Measurements from ENCODE around the gene MSI2. TPM values are rescaled to one million over a fixed set of nuclear protein-coding genes. Genes with fewer than 3 reads are reported as not detected.
A peak's percentile ranks its signal among the peaks of the same experiment; 100 is the strongest.

MSI2 gene
- total RNA-seq, 2 experiments from 2014 or later: 87.6 to 96.0 TPM

- H3K27ac Mint-ChIP-seq: no peak overlapping the region
- no peaks in the 10 kb centered on the region for H3K9me3 Mint-ChIP-seq
- H3K36me3 Mint-ChIP-seq (ENCODE audit: low read depth): peaks cover 58% of the 10 kb centered on the region
- no peak overlapping the region for H3K4me3 Mint-ChIP-seq
- ChIA-PET CTCF (interaction anchor here (0.6 to 1.5 kb wide), 7 partner anchors 8 to 540 kb away, joined by 3 to 9 read pairs (median 3); no protein-coding TSS in a partner anchor), POLR2A (no interaction called here)
- H3K27me3 Mint-ChIP-seq: no peaks in the 10 kb centered on the region
- no peak for DNase-seq
- H3K4me1 Mint-ChIP-seq: peaks cover 69% of the 10 kb centered on the region
These were observed 21.7 kb downstream of the MSI2 start for GRCh38 chr17:57277923-57278604.

GRCh38 chr17:57278740-57279387 lies 22.5 kb downstream of the MSI2 start:
- no peaks in the 10 kb centered on the region for H3K9me3 Mint-ChIP-seq
- POLR2A ChIA-PET: interaction anchor here (0.6 kb wide), 1 partner anchor 22 kb away, joined by 7 read pairs; no protein-coding TSS in a partner anchor
- H3K36me3 Mint-ChIP-seq (ENCODE audit: low read depth): peaks cover 61% of the 10 kb centered on the region
- CTCF ChIA-PET: interaction anchor here (0.6 to 1.5 kb wide), 9 partner anchors 9 to 539 kb away, joined by 3 to 9 read pairs (median 3); no protein-coding TSS in a partner anchor
- no peak for DNase-seq
- H3K27ac Mint-ChIP-seq: peak overlapping the region; percentile 7
- H3K4me1 Mint-ChIP-seq: peaks cover 77% of the 10 kb centered on the region
- no peaks in the 10 kb centered on the region for H3K27me3 Mint-ChIP-seq
- no peak overlapping the region for H3K4me3 Mint-ChIP-seq

GRCh38 chr17:57279432-57279831 lies 23.1 kb downstream of the MSI2 start:
- ChIA-PET CTCF (interaction anchor here (0.6 to 1.5 kb wide), 6 partner anchors 9 to 393 kb away, joined by 3 to 4 read pairs (median 3); no protein-coding TSS in a partner anchor), POLR2A (interaction anchor here (0.6 kb wide), 1 partner anchor 22 kb away, joined by 7 read pairs; no protein-coding TSS in a partner anchor)

GRCh38 chr17:57281887-57282286 lies 25.6 kb downstream of the MSI2 start:
- POLR2A ChIA-PET: no interaction called here
- CTCF ChIA-PET: interaction anchor here (0.7 to 1.4 kb wide), 2 partner anchors 18 to 390 kb away, joined by 3 read pairs; no protein-coding TSS in a partner anchor
- peak; percentile 64 for DNase-seq
- Mint-ChIP-seq H3K27ac (peak overlapping the region; percentile 52), H3K27me3 (no peaks in the 10 kb centered on the region), H3K4me3 (peak overlapping the region; percentile 18), H3K9me3 (no peaks in the 10 kb centered on the region), H3K36me3 (ENCODE audit: low read depth) (peaks cover 42% of the 10 kb centered on the region), H3K4me1 (peaks cover 85% of the 10 kb centered on the region)

More at GRCh38 chr17:57279432-57279831, 23.1 kb downstream of the MSI2 start:
- Mint-ChIP-seq H3K27ac (no peak overlapping the region), H3K27me3 (no peaks in the 10 kb centered on the region), H3K36me3 (ENCODE audit: low read depth) (peaks cover 60% of the 10 kb centered on the region), H3K4me3 (no peak overlapping the region), H3K4me1 (peaks cover 81% of the 10 kb centered on the region), H3K9me3 (no peaks in the 10 kb centered on the region)
- no peak for DNase-seq

- Mint-ChIP-seq H3K27me3 (no peaks in the 10 kb centered on the region), H3K36me3 (ENCODE audit: low read depth) (peaks cover 42% of the 10 kb centered on the region), H3K27ac (peak overlapping the region; percentile 52), H3K4me3 (peak overlapping the region; percentile 18), H3K9me3 (no peaks in the 10 kb centered on the region), H3K4me1 (peaks cover 89% of the 10 kb centered on the region)
- ChIA-PET CTCF (interaction anchor here (1.4 kb wide), 1 partner anchor 18 kb away, joined by 3 read pairs; no protein-coding TSS in a partner anchor), POLR2A (no interaction called here)
- no peak for DNase-seq
These were observed 26.0 kb downstream of the MSI2 start for GRCh38 chr17:57282296-57282695.

- ChIA-PET POLR2A (no interaction called here), CTCF (no interaction called here)
- no peaks in the 10 kb centered on the region for H3K27me3 Mint-ChIP-seq
- no peak overlapping the region for H3K4me3 Mint-ChIP-seq
- H3K36me3 Mint-ChIP-seq (ENCODE audit: low read depth): peaks cover 43% of the 10 kb centered on the region
- peak overlapping the region; percentile 70 for H3K27ac Mint-ChIP-seq
- peaks cover 88% of the 10 kb centered on the region for H3K4me1 Mint-ChIP-seq
- no peaks in the 10 kb centered on the region for H3K9me3 Mint-ChIP-seq
- DNase-seq: no peak
These were observed 27.1 kb downstream of the MSI2 start for GRCh38 chr17:57283203-57283971.

- peak; percentile 32 for DNase-seq
- Mint-ChIP-seq H3K9me3 (no peaks in the 10 kb centered on the region), H3K27ac (peak overlapping the region; percentile 87), H3K4me3 (peak overlapping the region; percentile 68), H3K4me1 (peaks cover 84% of the 10 kb centered on the region), H3K27me3 (no peaks in the 10 kb centered on the region), H3K36me3 (ENCODE audit: low read depth) (peaks cover 41% of the 10 kb centered on the region)
- CTCF ChIA-PET: interaction anchor here (1.0 to 1.2 kb wide), 2 partner anchors 24 to 40 kb away, joined by 3 read pairs; no protein-coding TSS in a partner anchor
- POLR2A ChIA-PET: interaction anchor here (0.7 to 0.8 kb wide), 2 partner anchors 28 to 1049 kb away, joined by 3 read pairs; partner anchors contain the start of gene MSI2
These were observed 28.3 kb downstream of the MSI2 start for GRCh38 chr17:57284583-57284982.

- peaks cover 38% of the 10 kb centered on the region for H3K36me3 Mint-ChIP-seq (ENCODE audit: low read depth)
- H3K9me3 Mint-ChIP-seq: no peaks in the 10 kb centered on the region
- DNase-seq: peak; percentile 66
- ChIA-PET POLR2A (interaction anchor here (0.7 to 0.8 kb wide), 2 partner anchors 29 to 1048 kb away, joined by 3 read pairs; partner anchors contain the start of gene MSI2), CTCF (interaction anchor here (1.0 to 1.2 kb wide), 2 partner anchors 24 to 40 kb away, joined by 3 read pairs; no protein-coding TSS in a partner anchor)
- peak overlapping the region; percentile 87 for H3K27ac Mint-ChIP-seq
- no peaks in the 10 kb centered on the region for H3K27me3 Mint-ChIP-seq
- H3K4me1 Mint-ChIP-seq: peaks cover 80% of the 10 kb centered on the region
- H3K4me3 Mint-ChIP-seq: peak overlapping the region; percentile 68
These were observed 28.8 kb downstream of the MSI2 start for GRCh38 chr17:57284984-57285646.

- peak overlapping the region; percentile 87 for H3K27ac Mint-ChIP-seq
- no peaks in the 10 kb centered on the region for H3K9me3 Mint-ChIP-seq
- no peaks in the 10 kb centered on the region for H3K27me3 Mint-ChIP-seq
- POLR2A ChIA-PET: no interaction called here
- CTCF ChIA-PET: interaction anchor here (0.6 to 0.7 kb wide), 2 partner anchors 329 to 361 kb away, joined by 4 read pairs; no protein-coding TSS in a partner anchor
- H3K4me3 Mint-ChIP-seq: peak overlapping the region; percentile 68
- DNase-seq: no peak
- peaks cover 36% of the 10 kb centered on the region for H3K36me3 Mint-ChIP-seq (ENCODE audit: low read depth)
- H3K4me1 Mint-ChIP-seq: peaks cover 76% of the 10 kb centered on the region
These were observed 29.4 kb downstream of the MSI2 start for GRCh38 chr17:57285701-57286100.

- peaks cover 67% of the 10 kb centered on the region for H3K4me1 Mint-ChIP-seq
- no peaks in the 10 kb centered on the region for H3K9me3 Mint-ChIP-seq
- POLR2A ChIA-PET: interaction anchor here (0.7 kb wide), 1 partner anchor 1026 kb away, joined by 3 read pairs; no protein-coding TSS in a partner anchor
These were observed 30.2 kb downstream of the MSI2 start for GRCh38 chr17:57286399-57287105.

GRCh38 chr17:57288040-57288772 lies 31.9 kb downstream of the MSI2 start:
- Mint-ChIP-seq H3K27me3 (no peaks in the 10 kb centered on the region), H3K9me3 (no peaks in the 10 kb centered on the region), H3K4me1 (peaks cover 52% of the 10 kb centered on the region), H3K27ac (peak overlapping the region; percentile 25), H3K4me3 (no peak overlapping the region), H3K36me3 (ENCODE audit: low read depth) (peaks cover 29% of the 10 kb centered on the region)
- ChIA-PET CTCF (interaction anchor here (0.6 kb wide), 1 partner anchor 811 kb away, joined by 3 read pairs; no protein-coding TSS in a partner anchor), POLR2A (no interaction called here)
- no peak for DNase-seq

More at GRCh38 chr17:57286399-57287105, 30.2 kb downstream of the MSI2 start:
- DNase-seq: no peak
- Mint-ChIP-seq H3K36me3 (ENCODE audit: low read depth) (peaks cover 29% of the 10 kb centered on the region), H3K4me3 (no peak overlapping the region), H3K27ac (no peak overlapping the region), H3K27me3 (no peaks in the 10 kb centered on the region)
- CTCF ChIA-PET: interaction anchor here (0.7 kb wide), 1 partner anchor 360 kb away, joined by 4 read pairs; no protein-coding TSS in a partner anchor
